Measurements from ENCODE around the gene STAMBPL1.
"Not testable (repeated sequence)": the region's sequence is repeated elsewhere in the genome, so short reads cannot be mapped to it uniquely, and the experiment has no call there.

Gene STAMBPL1

DNA sequence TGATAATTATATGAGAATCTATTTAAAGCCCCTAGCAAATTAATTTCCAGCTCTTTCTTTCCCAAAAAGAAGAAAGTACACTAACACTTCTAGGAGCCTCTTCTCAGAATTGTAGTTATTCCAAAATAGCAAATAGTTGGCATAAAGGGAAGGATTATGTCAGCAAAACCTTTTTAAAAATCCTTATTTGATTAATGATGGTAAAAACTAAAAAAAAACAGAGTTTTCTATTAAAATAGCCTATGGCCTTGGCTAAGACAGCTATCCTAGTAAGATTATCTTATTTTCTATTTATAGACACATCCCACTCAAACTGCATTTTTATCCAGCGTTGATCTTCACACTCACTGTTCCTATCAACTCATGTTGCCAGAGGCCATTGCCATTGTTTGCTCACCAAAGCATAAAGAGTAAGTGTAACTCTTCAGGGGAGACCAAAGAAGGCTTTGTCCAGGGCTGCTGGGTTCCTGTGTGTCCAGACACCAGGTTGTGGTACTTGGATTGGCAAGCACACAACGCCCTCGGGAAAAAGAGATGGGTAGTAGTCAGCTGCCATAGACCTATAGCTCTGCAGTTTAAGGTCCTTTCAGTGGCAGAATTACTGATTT is 41.0 kb downstream of the STAMBPL1 start:
- H3K27ac ChIP-seq (ENCODE audit: low read length): no peak overlapping the region
- no peaks in the 10 kb centered on the region for H3K27me3 ChIP-seq (ENCODE audit: control insufficient read depth in 1 of 2, insufficient read depth in 2 of 2, low read length in 2 of 2)
- no peaks in the 10 kb centered on the region for H3K36me3 ChIP-seq (ENCODE audit: control insufficient read depth in 2 of 2, insufficient read depth in 2 of 2, low read length in 2 of 2)
- H3K9me3 ChIP-seq (ENCODE audit: control insufficient read depth in 2 of 2, low read length in 2 of 2): no peaks in the 10 kb centered on the region
- no peak overlapping the region for H3K9ac ChIP-seq (ENCODE audit: low read length in 2 of 2)
- H3K4me3 ChIP-seq (ENCODE audit: low read length in 2 of 2): no peak overlapping the region
- H3K4me1 ChIP-seq (ENCODE audit: control insufficient read depth, insufficient read depth, low read length): no peaks in the 10 kb centered on the region

DNA sequence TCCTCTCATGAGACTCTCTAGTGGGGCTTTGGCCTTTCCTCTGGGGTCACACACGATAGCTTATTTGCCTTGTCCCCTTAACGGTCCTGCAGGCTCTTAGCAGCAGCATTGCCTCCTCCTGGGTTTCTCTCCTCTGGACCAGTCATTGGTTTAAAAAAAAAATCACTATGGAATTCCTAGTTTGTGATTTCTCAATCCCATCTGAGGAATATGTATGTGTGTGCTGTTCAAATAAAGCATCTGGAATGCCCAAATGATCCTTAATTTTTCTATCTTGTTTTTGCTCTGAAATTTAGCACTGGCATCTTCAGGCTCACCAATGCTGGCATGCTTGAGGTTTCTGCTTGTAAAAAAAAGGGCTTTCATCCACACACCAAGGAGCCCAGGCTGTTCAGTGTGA is 42.0 kb downstream of the STAMBPL1 start:
- no peak overlapping the region for H3K27ac ChIP-seq (ENCODE audit: low read length)
- H3K4me3 ChIP-seq (ENCODE audit: low read length in 2 of 2): no peak overlapping the region
- H3K27me3 ChIP-seq (ENCODE audit: control insufficient read depth in 1 of 2, insufficient read depth in 2 of 2, low read length in 2 of 2): no peaks in the 10 kb centered on the region
- H3K4me1 ChIP-seq (ENCODE audit: control insufficient read depth, insufficient read depth, low read length): peaks cover 3% of the 10 kb centered on the region
- no peaks in the 10 kb centered on the region for H3K9me3 ChIP-seq (ENCODE audit: control insufficient read depth in 2 of 2, low read length in 2 of 2)
- H3K36me3 ChIP-seq (ENCODE audit: control insufficient read depth in 2 of 2, insufficient read depth in 2 of 2, low read length in 2 of 2): no peaks in the 10 kb centered on the region
- H3K9ac ChIP-seq (ENCODE audit: low read length in 2 of 2): no peak overlapping the region

DNA sequence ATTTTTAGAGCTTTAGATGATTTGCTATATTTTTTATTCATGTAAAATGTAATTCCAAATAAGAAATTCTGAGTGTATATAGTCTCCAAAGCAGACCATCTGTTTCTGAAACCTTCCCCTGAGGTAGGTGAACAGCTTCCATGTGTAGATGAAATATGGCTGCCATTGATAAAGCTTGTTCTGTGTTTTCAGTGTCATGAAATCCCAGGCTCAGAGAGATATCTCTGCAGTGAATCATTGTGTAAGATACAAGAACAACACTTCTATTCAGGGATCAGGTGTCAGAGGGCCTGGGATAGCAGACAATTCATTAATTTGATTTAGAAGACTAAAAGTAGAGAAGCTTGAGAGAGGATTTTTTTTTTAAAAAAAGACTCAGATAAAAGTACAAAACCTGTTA is 43.5 kb downstream of the STAMBPL1 start:
- H3K9ac ChIP-seq (ENCODE audit: low read length in 2 of 2): no peak overlapping the region
- H3K27ac ChIP-seq (ENCODE audit: low read length): no peak overlapping the region
- no peak overlapping the region for H3K4me3 ChIP-seq (ENCODE audit: low read length in 2 of 2)
- H3K4me1 ChIP-seq (ENCODE audit: control insufficient read depth, insufficient read depth, low read length): peaks cover 4% of the 10 kb centered on the region
- no peaks in the 10 kb centered on the region for H3K27me3 ChIP-seq (ENCODE audit: control insufficient read depth in 1 of 2, insufficient read depth in 2 of 2, low read length in 2 of 2)
- H3K9me3 ChIP-seq (ENCODE audit: control insufficient read depth in 2 of 2, low read length in 2 of 2): no peaks in the 10 kb centered on the region
- H3K36me3 ChIP-seq (ENCODE audit: control insufficient read depth in 2 of 2, insufficient read depth in 2 of 2, low read length in 2 of 2): no peaks in the 10 kb centered on the region

DNA sequence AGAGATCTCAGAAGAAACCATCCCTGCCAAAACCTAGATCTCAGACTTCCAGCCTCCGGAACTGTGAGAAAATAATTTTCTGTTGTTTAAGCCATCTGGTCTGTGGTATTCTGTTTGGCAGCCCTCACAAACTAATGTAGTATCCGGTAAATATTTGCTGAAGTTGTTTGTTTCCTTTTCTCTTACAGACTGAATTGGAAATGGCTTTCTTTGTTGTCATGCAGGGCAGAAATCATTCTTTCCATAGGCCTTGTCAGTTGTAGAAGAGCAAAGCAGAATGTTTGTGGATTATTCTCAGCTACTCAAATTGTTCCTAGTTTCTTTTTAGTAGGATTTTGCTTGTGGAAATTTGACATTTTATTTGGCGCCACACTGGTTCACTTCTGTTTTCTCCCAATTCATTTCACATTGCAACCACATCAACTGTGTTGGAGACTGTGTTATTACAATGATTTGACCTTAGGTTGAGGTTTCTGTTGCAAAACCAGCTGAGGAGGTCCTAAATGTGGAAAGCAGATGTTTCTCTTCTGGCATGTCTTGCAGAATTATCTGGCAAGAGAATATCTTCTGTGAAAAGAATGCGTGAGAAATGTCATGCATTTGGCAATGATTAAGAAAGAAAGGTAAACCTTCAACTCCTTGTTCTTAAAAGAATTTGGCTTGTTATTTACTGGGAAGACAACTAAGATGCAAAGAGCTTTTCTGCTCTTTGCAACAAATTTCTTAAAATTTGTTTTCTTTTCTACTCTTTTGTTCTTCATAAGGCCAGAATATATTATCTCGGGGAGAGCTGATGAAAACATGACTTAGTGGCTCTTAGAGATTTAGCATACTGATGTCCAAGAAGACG is 46.7 kb downstream of the STAMBPL1 start:
- Histone ChIP-seq H3K9ac (ENCODE audit: low read length in 2 of 2) (peak overlapping the region in 1 of 2 donors; percentile 6), H3K36me3 (ENCODE audit: control insufficient read depth in 2 of 2, insufficient read depth in 2 of 2, low read length in 2 of 2) (no peaks in the 10 kb centered on the region), H3K9me3 (ENCODE audit: control insufficient read depth in 2 of 2, low read length in 2 of 2) (no peaks in the 10 kb centered on the region), H3K27ac (ENCODE audit: low read length) (no peak overlapping the region), H3K4me3 (ENCODE audit: low read length in 2 of 2) (no peak overlapping the region), H3K27me3 (ENCODE audit: control insufficient read depth in 1 of 2, insufficient read depth in 2 of 2, low read length in 2 of 2) (no peaks in the 10 kb centered on the region), H3K4me1 (ENCODE audit: control insufficient read depth, insufficient read depth, low read length) (peaks cover 4% of the 10 kb centered on the region)

DNA sequence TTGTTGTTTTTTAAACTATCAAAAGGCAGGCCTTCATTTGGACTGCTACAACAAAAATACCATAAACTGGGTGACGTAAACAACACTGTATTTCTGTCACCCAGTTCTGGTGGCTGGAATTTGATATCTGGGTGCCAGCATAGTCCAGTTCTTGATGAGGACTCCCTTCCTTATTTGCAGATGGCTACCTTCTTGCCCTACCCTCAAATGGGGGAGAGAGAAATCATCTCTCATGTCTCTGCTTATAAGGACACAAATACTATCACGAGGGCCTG is 47.3 kb downstream of the STAMBPL1 start:
- Histone ChIP-seq H3K27me3 (ENCODE audit: control insufficient read depth in 1 of 2, insufficient read depth in 2 of 2, low read length in 2 of 2) (no peaks in the 10 kb centered on the region), H3K27ac (ENCODE audit: low read length) (no peak overlapping the region), H3K9me3 (ENCODE audit: control insufficient read depth in 2 of 2, low read length in 2 of 2) (no peaks in the 10 kb centered on the region), H3K36me3 (ENCODE audit: control insufficient read depth in 2 of 2, insufficient read depth in 2 of 2, low read length in 2 of 2) (no peaks in the 10 kb centered on the region), H3K9ac (ENCODE audit: low read length in 2 of 2) (no peak overlapping the region), H3K4me1 (ENCODE audit: control insufficient read depth, insufficient read depth, low read length) (peaks cover 5% of the 10 kb centered on the region), H3K4me3 (ENCODE audit: low read length in 2 of 2) (no peak overlapping the region)

DNA sequence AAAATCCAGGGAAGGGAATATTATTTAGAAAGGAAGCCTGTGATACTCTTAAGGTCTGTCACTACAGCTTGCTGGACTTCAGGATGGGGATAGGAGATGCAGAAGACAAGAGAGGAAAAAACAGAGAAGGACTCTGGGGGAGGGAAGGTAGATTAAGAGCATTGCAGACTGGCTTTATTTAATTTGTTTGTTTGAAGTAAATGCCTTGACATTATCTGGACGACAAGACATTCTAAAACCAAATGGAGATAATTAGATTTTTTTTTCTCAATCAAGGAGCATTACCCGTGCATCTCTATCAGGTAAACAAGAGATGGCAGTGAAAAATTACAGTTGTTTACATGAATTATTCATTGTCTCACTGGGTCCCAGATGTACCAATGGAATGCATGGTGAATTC is 48.2 kb downstream of the STAMBPL1 start:
- H3K27ac ChIP-seq (ENCODE audit: low read length): no peak overlapping the region
- H3K9me3 ChIP-seq (ENCODE audit: control insufficient read depth in 2 of 2, low read length in 2 of 2): no peaks in the 10 kb centered on the region
- peaks cover 11% of the 10 kb centered on the region for H3K4me1 ChIP-seq (ENCODE audit: control insufficient read depth, insufficient read depth, low read length)
- H3K36me3 ChIP-seq (ENCODE audit: control insufficient read depth in 2 of 2, insufficient read depth in 2 of 2, low read length in 2 of 2): no peaks in the 10 kb centered on the region
- no peak overlapping the region for H3K9ac ChIP-seq (ENCODE audit: low read length in 2 of 2)
- no peaks in the 10 kb centered on the region for H3K27me3 ChIP-seq (ENCODE audit: control insufficient read depth in 1 of 2, insufficient read depth in 2 of 2, low read length in 2 of 2)
- H3K4me3 ChIP-seq (ENCODE audit: low read length in 2 of 2): no peak overlapping the region

DNA sequence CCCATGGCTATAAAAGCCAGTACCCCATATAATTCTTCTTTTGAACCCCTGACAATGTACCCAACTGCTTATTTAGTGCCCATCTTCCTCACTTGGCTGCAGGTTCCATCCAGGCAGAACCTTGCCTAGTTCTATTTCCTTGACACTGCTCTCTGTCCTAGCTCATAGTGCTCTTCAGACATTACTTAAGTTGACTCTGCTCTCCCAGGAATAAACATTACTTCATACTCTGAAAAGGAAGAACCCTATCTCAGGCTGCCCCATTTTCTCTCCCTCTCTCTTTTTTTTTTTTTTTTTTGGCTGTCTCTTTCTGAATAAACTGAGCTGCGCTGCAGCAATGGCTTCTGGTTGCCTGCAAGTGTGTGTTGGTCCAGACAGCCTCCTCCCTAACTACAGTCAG is 51.5 kb downstream of the STAMBPL1 start:
- Histone ChIP-seq H3K27ac (ENCODE audit: low read length) (peak overlapping the region; percentile 37), H3K9ac (ENCODE audit: low read length in 2 of 2) (no peak overlapping the region), H3K4me1 (ENCODE audit: control insufficient read depth, insufficient read depth, low read length) (peaks cover 13% of the 10 kb centered on the region), H3K4me3 (ENCODE audit: low read length in 2 of 2) (no peak overlapping the region), H3K36me3 (ENCODE audit: control insufficient read depth in 2 of 2, insufficient read depth in 2 of 2, low read length in 2 of 2) (peaks cover 17 to 22% of the 10 kb centered on the region in 2 donors), H3K27me3 (ENCODE audit: control insufficient read depth in 1 of 2, insufficient read depth in 2 of 2, low read length in 2 of 2) (no peaks in the 10 kb centered on the region), H3K9me3 (ENCODE audit: control insufficient read depth in 2 of 2, low read length in 2 of 2) (no peaks in the 10 kb centered on the region)

DNA sequence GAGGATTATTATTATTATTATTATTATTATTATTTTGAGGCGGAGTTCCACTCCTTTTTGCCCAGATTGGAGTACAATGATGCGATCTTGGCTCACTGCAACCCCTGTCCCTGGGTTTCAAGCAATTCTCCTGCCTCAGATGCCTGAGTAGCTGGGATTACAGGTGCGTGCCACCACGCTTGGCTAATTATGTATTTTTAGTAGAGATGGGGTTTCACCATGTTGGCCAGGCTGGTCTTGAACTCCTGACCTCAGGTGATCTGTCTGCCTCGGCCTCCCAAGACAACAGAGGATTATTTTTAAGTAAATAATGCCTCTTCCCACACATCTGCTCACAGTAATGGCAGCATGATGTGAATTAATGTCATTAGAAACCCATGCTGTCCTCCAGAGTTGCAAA is 52.0 kb downstream of the STAMBPL1 start:
- Histone ChIP-seq H3K36me3 (ENCODE audit: control insufficient read depth in 2 of 2, insufficient read depth in 2 of 2, low read length in 2 of 2) (peaks cover 21 to 27% of the 10 kb centered on the region in 2 donors), H3K27ac (ENCODE audit: low read length) (peak overlapping the region; percentile 74), H3K4me1 (ENCODE audit: control insufficient read depth, insufficient read depth, low read length) (peaks cover 11% of the 10 kb centered on the region)
- H3K4me3 ChIP-seq (ENCODE audit: low read length in 2 of 2); H3K9ac ChIP-seq (ENCODE audit: low read length in 2 of 2); H3K9me3 ChIP-seq (ENCODE audit: control insufficient read depth in 2 of 2, low read length in 2 of 2); H3K27me3 ChIP-seq (ENCODE audit: control insufficient read depth in 1 of 2, insufficient read depth in 2 of 2, low read length in 2 of 2): not testable (repeated sequence)

DNA sequence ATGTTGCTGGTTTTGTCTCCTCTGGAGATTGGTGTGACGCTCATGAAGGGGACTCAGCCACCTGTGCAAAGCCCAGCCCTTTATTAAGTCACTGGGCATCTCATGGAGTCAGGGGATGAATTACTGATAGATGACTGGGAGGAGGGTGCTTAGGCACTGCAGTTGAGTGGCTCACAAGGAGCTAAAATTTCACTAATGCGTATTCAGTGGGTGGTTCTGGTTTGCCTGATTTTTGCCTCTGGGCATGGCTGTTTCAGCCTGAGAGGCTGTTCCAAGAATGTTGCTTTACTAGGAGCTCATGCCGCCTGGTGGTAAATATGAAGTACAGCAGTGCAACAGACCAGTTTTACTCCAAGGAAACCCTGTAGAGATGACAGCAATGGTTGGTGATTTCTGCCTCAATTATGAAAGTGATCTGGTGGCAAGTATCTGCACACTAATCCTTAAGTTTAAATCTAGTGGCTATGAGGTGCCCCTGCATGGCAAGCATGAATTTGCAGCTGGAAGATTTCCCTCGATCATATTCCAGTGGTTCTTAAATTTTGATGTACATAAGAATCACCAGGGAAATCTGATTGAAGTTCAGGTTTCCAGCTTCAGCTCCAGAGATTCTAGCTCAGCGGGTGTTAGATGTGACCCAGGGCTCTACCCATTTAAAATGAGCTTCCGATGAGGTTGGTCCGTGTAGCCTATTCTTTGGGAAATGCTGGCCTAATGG is 52.7 kb downstream of the STAMBPL1 start:
- Histone ChIP-seq H3K27ac (ENCODE audit: low read length) (peak overlapping the region; percentile 74), H3K4me3 (ENCODE audit: low read length in 2 of 2) (no peak overlapping the region), H3K9me3 (ENCODE audit: control insufficient read depth in 2 of 2, low read length in 2 of 2) (no peaks in the 10 kb centered on the region), H3K4me1 (ENCODE audit: control insufficient read depth, insufficient read depth, low read length) (peaks cover 10% of the 10 kb centered on the region), H3K27me3 (ENCODE audit: control insufficient read depth in 1 of 2, insufficient read depth in 2 of 2, low read length in 2 of 2) (no peaks in the 10 kb centered on the region), H3K36me3 (ENCODE audit: control insufficient read depth in 2 of 2, insufficient read depth in 2 of 2, low read length in 2 of 2) (peaks cover 27 to 34% of the 10 kb centered on the region in 2 donors), H3K9ac (ENCODE audit: low read length in 2 of 2) (no peak overlapping the region)

DNA sequence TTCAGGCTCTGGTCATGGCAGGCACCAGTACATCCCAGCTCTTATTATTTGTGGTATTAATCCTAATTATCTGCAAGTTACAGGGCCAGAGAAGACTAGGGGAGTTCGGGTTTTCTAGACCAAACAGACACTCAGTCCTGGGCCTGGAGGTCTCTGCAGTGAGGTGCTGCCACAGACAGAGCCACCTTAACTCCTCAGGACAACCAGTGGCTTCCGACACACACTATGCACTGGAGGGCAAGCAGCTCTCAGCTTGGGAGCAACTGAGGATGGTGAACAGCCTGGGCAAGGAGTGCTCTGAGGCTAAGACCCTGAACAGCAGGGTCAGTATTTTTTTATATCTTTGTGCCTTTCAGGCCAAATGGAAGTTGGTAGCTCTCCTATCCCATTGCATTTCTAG is 53.5 kb downstream of the STAMBPL1 start:
- no peak overlapping the region for H3K4me3 ChIP-seq (ENCODE audit: low read length in 2 of 2)
- H3K27me3 ChIP-seq (ENCODE audit: control insufficient read depth in 1 of 2, insufficient read depth in 2 of 2, low read length in 2 of 2): no peaks in the 10 kb centered on the region
- no peaks in the 10 kb centered on the region for H3K9me3 ChIP-seq (ENCODE audit: control insufficient read depth in 2 of 2, low read length in 2 of 2)
- peak overlapping the region in 1 of 2 donors; percentile 31 for H3K9ac ChIP-seq (ENCODE audit: low read length in 2 of 2)
- peaks cover 36 to 42% of the 10 kb centered on the region in 2 donors for H3K36me3 ChIP-seq (ENCODE audit: control insufficient read depth in 2 of 2, insufficient read depth in 2 of 2, low read length in 2 of 2)
- H3K4me1 ChIP-seq (ENCODE audit: control insufficient read depth, insufficient read depth, low read length): peaks cover 13% of the 10 kb centered on the region
- H3K27ac ChIP-seq (ENCODE audit: low read length): peak overlapping the region; percentile 74
